Osteocyte (in vitro differentiated cells): ENCODE results near the gene ATP5IF1. TPM values are rescaled to one million over a fixed set of nuclear protein-coding genes. Genes with fewer than 3 reads are reported as not detected.

Experiments used
- DNase-seq: peaks from one replicate; pipeline ENCODE4 v3.0.0; 2021; ENCODE audit warnings: mixed read lengths; ENCODE audit not compliant: unreplicated experiment; ENCODE audit errors: extremely low spot score
- H3K27ac Mint-ChIP-seq: one replicate; pipeline ENCODE4 v1.8.0; 2021; ENCODE audit warnings: mild to moderate bottlenecking, mixed read lengths; ENCODE audit not compliant: unreplicated experiment
- H3K27me3 Mint-ChIP-seq: one replicate; pipeline ENCODE4 v1.8.0; 2021; ENCODE audit warnings: mixed read lengths; ENCODE audit not compliant: unreplicated experiment
- H3K36me3 Mint-ChIP-seq: one replicate; pipeline ENCODE4 v1.8.0; 2021; ENCODE audit warnings: mixed read lengths; ENCODE audit not compliant: unreplicated experiment
- H3K4me1 Mint-ChIP-seq: one replicate; pipeline ENCODE4 v1.8.0; 2021; ENCODE audit warnings: mixed read lengths; ENCODE audit not compliant: unreplicated experiment
- H3K4me3 Mint-ChIP-seq: one replicate; pipeline ENCODE4 v1.8.0; 2021; ENCODE audit warnings: mild to moderate bottlenecking, moderate library complexity, mixed read lengths; ENCODE audit not compliant: unreplicated experiment
- H3K9me3 Mint-ChIP-seq: one replicate; pipeline ENCODE4 v1.8.0; 2021; ENCODE audit warnings: mixed read lengths; ENCODE audit not compliant: unreplicated experiment
- CTCF ChIP-seq: fragments of 200-600 bp; sonication (generic); IDR thresholded peaks from 2 replicates; pipeline ENCODE4 v1.5.0; 2021; ENCODE audit warnings: antibody characterized with exemption, mild to moderate bottlenecking, moderate library complexity
- total RNA-seq: library from RNA; stranded (reverse); gene quantifications from 2 replicates; pipeline ENCODE4 v1.2.1, GENCODE V29; 2021

The ATP5IF1 gene
- total RNA-seq, 1 donor from 2014 or later = 113 TPM

GRCh38 chr1:28244549-28245251, 8.8 kb downstream of the ATP5IF1 start:
- Mint-ChIP-seq H3K4me1 (peaks cover 28% of the 10 kb centered on the region), H3K27me3 (no peaks in the 10 kb centered on the region), H3K9me3 (no peaks in the 10 kb centered on the region), H3K4me3 (no peak overlapping the region), H3K36me3 (no peaks in the 10 kb centered on the region), H3K27ac (no peak overlapping the region)
- TF ChIP-seq CTCF = no peak
- no peak for DNase-seq

- Mint-ChIP-seq H3K36me3 (no peaks in the 10 kb centered on the region), H3K4me1 (peaks cover 28% of the 10 kb centered on the region), H3K9me3 (no peaks in the 10 kb centered on the region), H3K27ac (peak overlapping the region; percentile 99), H3K27me3 (no peaks in the 10 kb centered on the region), H3K4me3 (peak overlapping the region; percentile 94)
- TF ChIP-seq CTCF = no peak
- DNase-seq = no peak
These were observed 10.5 kb downstream of the ATP5IF1 start for GRCh38 chr1:28246427-28246832.

GRCh38 chr1:28247612-28248272, 11.8 kb downstream of the ATP5IF1 start:
- Mint-ChIP-seq H3K9me3 (no peaks in the 10 kb centered on the region), H3K4me3 (peak overlapping the region; percentile 62), H3K4me1 (peaks cover 28% of the 10 kb centered on the region), H3K27ac (peak overlapping the region; percentile 78), H3K27me3 (no peaks in the 10 kb centered on the region), H3K36me3 (no peaks in the 10 kb centered on the region)
- no peak for DNase-seq
- TF ChIP-seq CTCF = no peak

GRCh38 chr1:28248273-28249012, 12.5 kb downstream of the ATP5IF1 start:
- no peaks in the 10 kb centered on the region for H3K27me3 Mint-ChIP-seq
- peak; percentile 90 for DNase-seq
- no peaks in the 10 kb centered on the region for H3K36me3 Mint-ChIP-seq
- H3K27ac Mint-ChIP-seq = peak overlapping the region; percentile 78
- H3K4me3 Mint-ChIP-seq = peak overlapping the region; percentile 54
- TF ChIP-seq CTCF = peak; percentile 95
- H3K4me1 Mint-ChIP-seq = peaks cover 28% of the 10 kb centered on the region
- H3K9me3 Mint-ChIP-seq = no peaks in the 10 kb centered on the region
